Measurements from ENCODE around the gene TXNRD3.

DNA sequence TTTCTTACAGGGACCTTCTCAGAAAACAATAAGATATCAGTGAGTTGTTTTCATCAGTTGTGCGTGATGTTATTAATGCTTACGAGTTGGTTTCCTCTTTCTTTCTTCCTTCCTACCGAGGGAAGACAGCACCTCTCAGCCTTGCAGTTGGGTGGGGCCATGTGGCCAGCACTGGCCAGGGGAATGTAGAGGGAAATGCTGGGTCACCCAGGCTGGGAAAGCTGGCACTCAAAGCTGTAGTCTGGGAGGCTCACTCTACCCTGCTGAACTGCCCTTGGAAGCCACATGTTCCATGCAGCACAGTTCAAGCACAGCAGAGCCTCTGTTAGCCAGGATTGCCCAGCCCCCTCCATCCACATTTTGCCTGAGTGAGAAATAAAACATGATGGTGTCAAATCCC lies 39.0 kb upstream of the TXNRD3 start:
- TF ChIP-seq, protein P1, sequence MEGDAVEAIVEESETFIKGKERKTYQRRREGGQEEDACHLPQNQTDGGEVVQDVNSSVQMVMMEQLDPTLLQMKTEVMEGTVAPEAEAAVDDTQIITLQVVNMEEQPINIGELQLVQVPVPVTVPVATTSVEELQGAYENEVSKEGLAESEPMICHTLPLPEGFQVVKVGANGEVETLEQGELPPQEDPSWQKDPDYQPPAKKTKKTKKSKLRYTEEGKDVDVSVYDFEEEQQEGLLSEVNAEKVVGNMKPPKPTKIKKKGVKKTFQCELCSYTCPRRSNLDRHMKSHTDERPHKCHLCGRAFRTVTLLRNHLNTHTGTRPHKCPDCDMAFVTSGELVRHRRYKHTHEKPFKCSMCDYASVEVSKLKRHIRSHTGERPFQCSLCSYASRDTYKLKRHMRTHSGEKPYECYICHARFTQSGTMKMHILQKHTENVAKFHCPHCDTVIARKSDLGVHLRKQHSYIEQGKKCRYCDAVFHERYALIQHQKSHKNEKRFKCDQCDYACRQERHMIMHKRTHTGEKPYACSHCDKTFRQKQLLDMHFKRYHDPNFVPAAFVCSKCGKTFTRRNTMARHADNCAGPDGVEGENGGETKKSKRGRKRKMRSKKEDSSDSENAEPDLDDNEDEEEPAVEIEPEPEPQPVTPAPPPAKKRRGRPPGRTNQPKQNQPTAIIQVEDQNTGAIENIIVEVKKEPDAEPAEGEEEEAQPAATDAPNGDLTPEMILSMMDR (optimal IDR thresholded peaks at IDR 0.05 in 1 of 3, IDR thresholded peaks at IDR 0.05 in 1 of 3, conservative IDR thresholded peaks at IDR 0.05 in 1 of 3; ENCODE audit: extremely low read depth in 1 of 3, insufficient read depth in 2 of 3, low read length in 3 of 3) = no peak
- TF ChIP-seq EZH2 (IDR thresholded peaks at IDR 0.05; ENCODE audit: low read length) = no peak

All from keratinocyte (primary cell).